ENCODE measurements around the gene SYT9. TPM values are rescaled to one million over a fixed set of nuclear protein-coding genes. Genes with fewer than 3 reads are reported as not detected.

Gene SYT9
- polyA plus RNA-seq, 1 donor = 0.27 TPM

DNA sequence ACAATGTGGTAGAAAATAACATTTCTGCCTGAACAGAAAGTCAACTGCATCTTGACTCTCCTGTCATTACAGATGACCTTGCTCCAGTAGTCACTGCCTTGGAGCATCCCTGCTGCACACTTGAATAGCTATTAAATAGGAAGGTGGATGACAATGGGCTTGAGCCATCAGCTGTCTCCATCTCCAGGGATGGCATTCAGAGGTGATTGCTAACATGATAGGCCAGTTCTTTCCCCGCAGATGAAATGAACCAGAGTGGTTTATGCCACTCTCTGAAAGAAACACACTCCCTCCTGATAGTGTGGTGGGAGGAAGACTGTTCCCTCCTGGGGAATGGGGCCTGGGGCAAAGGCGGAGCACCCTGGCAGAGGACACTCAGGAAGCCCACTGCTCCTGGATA is 176.5 kb downstream of the SYT9 start:
- DNase-seq = no peak

DNA sequence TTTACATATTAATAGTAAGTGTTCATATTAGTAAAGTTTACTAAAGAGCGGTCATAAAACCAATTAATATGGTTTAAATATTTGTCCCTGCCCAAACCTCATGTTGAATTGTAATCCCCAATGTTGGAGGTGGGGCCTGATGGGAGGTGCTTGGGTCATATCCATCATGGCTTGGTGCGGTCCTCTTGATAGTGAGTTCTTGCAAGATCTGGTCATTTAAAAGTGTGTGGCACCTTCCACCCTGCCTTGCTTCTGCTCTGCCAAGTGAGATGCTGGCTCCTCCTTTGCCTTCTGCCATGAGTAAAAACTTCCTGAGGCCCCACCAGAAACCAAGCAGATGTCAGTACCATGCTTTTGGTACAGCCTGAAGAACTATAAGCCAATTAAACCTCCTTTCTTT is 178.8 kb downstream of the SYT9 start:
- DNase-seq = no peak

DNA sequence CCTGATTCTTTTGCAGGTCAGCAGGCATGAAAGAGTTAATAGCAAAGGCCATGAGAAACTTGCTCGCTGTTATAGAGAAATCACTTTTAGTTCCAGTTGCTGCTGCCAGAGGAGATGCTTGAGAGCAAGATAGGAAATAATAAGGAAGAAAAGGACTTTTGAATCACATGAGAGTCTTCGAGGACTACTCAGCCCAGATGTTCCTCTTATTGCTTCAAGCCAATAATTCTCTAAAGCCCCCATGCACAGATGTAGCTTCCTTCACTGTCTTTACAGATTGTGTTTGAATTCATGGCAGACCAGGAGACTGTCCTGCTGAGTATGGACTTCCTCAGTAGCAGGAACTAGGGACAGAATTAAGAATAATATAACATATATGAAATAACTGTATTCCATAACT is 183.5 kb downstream of the SYT9 start:
- DNase-seq = peak; percentile 47

DNA sequence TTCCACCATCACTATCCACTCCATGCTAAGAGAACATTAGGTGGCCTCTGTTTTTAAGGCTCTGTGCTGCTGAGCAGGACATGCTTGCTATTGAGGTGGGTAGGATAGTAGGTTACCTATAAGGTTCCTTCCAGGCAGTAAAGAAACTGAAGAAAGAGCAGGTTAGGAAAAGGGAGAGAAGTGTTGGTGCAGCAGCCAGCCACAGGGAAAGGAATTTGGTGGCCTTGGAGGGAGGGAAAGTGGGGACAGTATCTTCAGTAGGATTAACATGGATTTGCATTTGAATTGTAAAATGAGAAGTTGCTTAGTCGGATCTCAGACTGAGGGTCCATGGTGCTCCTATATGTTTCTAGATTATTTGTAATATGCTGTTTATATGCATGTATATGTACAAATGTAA is 184.4 kb downstream of the SYT9 start:
- no peak for DNase-seq

DNA sequence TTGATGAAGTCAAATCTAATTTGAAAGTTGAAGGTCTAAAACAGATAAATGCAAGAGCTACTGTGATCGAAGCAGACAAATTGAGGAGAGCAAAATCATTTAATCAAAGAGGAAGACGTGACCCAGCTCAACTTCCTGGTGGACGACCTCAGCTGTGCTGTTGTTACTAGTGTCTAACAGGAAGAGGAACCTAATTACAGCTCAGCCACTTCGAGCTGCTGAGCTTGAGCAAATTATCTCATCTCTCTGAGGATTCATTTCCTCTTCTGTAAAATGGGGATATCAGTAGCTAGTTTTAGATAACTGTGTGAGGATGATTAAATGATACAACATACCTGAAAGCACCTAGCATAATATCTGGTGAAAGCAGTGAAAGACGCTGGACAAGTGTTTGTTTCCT is 185.0 kb downstream of the SYT9 start:
- no peak for DNase-seq

DNA sequence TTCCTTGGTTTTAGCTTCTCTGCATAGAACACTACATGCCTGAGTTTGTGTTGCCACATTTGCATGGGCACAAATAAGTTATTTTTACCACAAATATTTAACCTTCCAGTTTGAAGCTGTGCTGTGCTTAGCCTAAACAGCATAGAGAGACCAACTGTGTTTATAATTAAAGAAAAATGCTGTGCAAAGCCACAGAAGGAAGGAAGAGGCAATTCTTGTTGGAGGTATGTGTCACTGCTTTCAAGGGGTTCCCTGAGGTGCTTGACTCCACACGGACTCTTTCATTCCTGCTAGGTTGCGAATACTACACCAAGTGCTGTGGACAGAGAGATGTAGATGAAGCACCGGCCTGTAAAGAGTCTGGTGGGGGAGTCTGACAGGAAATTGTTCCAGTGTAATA is 186.0 kb downstream of the SYT9 start:
- DNase-seq = no peak

DNA sequence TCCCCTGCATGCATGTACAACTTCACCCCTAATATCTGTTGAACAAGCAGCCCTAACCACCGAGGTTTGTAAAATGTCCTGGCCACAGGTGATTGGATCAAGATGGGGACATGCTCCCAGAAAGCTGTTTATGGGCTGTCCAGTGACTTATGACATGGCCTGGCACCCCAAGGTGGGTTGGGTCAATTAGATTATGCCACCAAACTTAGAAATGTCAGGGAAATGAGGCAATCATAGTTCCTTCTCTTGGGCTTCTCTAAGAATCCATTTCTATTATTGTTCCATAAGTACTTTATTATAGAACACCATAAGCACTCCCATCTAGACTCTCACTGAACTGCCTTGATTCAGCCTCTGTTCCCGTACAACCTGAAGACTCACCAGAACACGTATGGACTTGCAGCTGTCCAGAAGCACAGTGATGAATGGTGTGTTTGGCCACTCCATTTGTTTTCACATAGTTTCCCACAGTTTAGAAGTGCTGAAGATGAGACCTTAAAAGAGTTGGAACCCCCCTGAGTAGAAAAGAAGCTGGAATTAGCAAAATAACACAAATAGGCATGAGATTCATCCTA is 188.1 kb downstream of the SYT9 start:
- no peak for DNase-seq

DNA sequence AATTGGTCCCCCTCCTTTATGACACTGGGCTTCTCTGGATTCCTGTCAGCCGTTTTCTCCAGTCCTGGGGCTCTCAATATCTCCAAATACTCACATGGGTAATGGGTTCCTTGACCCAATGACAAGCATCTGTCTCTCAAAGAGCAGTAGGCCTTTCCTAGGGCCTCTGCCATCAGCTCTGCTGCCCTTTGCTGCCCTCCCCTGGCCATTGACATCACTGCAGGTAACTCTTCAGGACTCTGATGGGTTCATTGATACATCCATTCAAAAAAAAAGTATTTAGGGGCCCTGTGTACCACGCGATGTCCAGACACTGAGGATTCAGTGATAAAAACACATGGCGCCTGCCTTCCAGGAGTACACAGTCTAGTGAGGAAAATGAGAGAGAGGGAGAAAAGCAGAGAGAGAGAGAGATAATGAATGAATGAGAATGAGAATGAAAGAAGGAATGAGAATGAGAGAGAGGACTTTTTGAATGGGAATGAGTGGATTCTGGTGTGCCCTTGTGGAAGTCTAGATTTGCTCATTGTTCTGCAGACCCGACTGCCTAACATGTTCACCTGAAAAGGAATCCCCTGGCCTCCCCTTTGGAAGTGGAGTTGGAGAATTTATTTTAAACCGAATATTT is 191.0 kb downstream of the SYT9 start:
- peak; percentile 59 for DNase-seq

DNA sequence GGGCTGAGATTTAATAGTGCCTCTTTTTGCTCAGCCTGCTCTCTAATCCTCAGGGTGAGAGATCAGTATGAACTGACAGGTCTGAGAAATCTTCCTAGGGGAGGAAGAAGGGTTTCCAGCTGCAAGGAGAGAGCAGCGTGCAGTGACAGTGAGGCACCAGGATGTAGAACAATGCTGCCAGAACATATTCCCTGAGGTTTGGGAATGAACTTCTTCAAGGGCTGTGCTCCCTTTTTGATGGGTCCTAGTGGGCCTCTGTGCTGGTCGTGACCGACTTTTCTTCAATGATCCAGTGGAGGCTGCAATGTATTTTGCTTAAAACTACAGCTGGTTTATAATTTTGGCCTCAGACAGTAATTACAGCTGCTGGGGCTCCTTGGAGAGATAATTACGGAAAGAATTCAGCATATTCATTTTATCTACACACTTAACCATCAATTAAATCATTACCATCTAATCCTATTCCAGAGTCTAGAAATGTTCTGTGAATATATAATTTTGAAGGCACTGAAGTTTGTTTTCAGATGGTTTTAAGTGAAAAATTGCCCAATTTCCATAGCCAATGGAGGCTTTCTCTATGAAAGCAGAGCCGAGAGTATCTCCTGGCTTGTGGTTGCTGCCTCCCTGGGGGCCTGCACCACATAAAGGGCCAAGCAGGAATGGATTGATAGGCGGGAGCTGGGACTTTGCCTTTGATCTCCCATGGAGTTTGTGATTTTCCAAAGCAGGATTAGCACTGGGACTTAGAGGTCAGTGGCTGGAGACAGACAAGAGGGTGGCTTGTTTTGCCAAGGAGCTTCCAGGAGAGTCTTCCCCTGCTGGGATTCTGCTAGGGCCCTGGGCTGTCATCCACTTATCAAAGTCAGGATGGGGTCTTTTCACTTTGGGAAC is 192.6 kb downstream of the SYT9 start:
- no peak for DNase-seq

DNA sequence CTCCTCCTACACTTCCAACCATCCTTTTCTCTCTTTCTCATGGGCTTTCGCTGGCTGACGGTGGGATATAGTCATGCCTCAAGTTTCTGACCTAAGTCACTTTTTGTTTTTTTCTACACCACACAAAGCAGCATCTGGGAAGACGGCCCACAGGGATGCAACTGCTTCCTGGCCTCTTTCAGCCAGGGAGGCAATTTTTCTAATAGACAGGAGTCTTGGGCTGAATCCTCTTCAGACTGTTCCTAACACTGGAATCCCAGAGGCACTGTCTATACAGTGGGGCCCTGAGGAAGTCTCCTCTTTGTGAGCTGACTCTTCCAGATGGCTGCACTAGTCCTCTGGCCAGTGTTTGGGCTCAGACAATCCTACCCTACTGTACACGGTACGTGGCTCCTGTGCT is 193.9 kb downstream of the SYT9 start:
- DNase-seq = no peak

DNA sequence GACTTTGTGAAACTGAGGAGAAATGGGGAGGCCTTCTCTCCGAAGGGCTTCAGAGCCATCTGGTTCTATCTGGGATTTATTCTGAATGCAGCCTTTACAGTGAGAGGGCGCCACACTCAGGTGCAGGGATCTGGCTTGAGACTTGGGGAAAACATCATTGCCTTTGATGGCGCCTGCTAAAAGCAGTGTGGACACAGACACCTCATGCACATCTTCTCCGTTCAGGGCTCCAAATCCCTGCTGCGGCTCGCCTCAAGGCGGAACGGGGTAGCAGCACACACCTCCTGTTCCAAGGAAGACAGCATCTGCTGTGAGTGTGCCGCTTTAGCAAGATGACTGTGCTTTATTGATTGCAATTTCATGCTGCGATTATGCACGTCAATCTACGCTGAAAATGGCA is 196.5 kb downstream of the SYT9 start:
- no peak for DNase-seq

DNA sequence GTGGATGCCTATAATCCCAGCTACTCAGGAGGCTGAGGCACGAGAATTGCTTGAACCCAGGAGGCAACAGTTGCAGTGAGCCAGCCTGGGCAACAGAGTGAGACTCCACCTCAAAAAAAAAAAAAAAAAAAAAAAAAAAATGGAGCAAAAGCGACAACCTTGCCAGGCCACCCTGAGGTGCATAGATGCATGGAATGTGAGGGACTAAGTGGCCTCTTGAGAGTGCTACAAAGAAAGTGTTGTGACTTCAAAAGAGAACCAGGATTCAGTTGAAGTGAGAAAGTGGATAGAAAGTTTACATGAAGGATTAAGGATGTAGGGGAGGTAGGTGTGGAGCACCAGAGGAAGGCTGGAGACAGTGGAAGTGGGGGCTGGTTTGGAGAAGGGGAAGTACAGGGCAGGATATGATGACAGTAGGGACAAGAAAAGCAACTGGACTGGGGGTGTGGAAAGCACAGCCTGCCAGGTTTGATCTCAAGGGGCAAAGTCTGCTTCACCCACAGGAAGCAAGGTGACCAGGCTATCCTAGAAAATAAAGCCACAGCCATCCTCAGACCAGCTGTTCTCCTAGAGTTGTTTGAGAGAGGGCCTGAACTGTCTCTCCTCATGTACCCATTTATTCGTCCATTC is 197.6 kb downstream of the SYT9 start:
- DNase-seq = no peak

DNA sequence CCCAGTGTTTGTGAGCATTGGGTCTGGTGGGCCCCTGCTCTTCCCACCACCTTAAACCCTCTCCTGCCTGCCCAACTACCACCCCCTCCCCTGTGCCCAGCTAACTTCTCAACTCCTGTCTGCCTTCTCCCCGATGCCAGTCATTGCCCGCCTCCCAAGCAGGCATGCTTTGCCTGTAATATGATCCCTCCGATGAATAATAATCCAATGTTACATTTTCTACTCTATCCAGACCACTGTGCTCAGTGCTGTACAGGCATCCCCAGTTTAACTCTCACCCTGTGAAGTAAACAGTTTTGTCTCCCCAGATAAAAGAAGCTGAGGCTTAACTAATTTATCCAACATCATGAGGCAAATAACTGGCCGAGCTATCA is 198.1 kb downstream of the SYT9 start:
- DNase-seq = no peak

DNA sequence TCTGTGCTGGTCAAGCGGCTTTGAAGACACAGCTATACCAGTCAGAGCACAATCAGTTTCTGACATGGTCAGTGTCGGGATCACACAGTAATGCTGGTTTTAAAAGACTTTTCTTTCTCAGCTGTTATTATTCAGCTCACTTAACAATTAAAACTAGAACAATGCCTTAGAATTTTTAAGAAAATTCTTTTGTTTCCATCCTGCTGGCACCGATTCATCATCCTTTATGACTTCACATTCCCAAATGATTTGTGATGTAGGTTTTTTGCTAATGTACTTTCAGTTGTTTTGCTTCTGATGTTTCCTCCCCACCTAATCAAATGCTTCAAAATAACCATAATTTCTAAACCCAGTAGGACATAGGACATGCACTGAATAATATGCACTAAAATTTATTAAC is 199.1 kb downstream of the SYT9 start:
- DNase-seq = no peak

DNA sequence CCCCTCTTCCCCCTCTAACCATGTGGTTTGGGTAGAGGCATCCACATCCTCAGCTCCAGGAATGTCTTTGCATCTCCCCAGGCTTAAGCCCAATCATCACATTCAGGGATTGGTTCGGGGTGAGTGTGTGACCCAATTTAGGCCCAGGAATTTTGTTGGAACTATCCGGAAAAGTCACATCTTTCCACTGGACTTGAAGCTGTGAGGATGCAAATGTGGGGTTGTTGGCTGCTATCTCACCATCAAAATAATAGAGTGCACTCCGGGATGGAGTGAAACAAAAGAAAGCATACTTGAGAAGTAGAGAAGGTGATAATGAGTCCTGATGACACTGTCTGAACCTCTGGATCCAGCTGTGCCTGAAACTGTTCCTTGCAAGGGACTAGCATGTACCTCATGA is 199.8 kb downstream of the SYT9 start:
- DNase-seq = no peak

DNA sequence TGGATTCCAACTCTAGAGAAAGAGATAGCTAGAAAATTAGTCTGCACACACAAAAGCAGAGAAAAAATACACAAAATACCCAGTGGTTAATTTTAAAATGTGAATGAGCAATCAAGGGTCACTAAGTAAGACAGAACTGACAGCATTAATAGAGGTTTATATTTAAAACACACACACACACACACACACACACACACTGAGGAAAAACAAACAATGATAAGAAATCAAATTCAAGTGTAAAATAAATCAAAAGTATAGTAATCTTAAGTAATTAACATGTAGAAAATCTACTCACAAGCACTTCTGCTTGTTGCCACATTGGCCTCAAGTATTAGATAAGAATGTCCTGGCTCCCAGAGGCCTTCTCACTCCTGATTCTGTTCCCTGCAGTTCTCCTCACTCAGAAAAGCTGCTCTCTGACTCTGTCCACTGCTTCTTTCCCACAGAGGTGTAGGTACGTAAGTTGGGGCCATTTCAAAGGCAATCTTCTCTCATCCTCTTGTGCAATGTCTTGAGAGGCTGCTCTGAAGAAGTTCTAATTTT is 200.3 kb downstream of the SYT9 start:
- DNase-seq = no peak

DNA sequence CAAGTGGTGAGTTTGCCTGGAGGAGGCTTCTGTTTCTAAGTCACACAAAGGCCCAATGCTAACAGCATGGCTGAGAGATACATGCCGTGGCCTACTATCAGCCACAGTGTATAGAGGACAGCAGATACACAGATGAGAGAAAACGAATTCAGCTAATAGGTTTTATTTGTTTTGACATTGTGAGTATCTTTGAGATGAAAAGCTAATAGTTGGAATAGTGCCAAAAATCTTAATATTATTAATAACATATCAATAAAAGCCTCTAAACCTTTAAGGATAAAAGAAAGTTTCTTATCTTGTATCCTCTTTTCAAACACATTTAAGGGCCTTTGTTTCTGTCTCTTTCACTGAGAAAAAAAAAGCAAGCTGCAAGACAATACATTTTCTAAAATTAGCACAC is 203.2 kb downstream of the SYT9 start:
- DNase-seq = no peak

DNA sequence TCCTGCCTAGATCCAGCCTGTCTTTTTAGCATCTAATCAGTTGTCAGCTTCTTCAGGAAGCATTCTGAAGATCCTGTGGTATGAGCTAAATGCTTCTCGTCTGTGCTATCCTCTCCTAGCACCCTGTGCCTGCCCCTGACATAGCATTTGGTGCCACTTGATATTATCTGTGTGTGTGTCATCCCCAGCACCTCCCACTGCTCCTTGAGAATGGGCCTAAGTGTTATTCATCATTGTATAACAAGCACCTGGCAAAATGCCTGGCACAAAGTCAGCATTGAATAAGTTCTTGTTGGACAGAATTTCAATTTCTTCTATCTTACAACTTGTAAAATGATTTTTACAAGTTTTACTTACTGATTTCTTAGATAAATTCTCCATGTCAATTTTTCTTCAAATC is 205.5 kb downstream of the SYT9 start:
- DNase-seq = no peak

DNA sequence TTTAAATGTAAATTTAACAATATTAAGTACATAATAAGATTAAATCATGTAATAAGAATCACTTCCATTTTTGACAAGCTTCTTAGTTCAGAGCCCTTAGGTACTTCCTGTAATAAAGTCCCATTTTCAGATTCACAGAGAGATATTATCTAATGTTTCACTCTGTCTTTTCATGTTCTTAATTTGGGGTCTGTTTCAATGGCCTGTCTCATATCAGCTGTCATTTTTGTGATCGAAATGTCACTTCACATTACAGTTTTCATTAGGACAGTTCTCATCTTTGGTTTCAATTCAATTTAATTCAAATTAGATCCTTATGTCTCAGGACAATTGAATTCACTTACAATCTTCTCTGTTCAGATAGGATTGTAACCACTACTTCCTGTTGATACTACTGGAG is 211.0 kb downstream of the SYT9 start:
- no peak for DNase-seq

DNA sequence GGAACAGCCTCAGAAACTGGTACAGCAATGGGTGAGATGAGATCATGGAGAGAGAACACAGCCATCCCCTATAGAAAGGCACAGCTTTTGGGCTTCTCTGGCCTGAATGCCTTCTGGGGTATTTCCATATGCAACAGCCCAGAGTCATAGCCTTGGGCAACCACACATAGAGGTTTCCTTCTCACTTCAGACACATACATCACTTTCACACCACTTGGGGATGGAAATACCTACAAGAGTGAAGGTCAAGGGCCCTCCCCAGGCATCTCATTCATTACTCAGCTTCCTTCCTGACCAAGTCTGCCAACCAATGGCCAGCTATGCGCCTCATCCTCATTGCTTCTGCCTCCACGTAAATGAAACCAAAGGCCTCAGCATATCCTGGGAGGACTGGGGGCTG is 215.9 kb downstream of the SYT9 start:
- DNase-seq = no peak

DNA sequence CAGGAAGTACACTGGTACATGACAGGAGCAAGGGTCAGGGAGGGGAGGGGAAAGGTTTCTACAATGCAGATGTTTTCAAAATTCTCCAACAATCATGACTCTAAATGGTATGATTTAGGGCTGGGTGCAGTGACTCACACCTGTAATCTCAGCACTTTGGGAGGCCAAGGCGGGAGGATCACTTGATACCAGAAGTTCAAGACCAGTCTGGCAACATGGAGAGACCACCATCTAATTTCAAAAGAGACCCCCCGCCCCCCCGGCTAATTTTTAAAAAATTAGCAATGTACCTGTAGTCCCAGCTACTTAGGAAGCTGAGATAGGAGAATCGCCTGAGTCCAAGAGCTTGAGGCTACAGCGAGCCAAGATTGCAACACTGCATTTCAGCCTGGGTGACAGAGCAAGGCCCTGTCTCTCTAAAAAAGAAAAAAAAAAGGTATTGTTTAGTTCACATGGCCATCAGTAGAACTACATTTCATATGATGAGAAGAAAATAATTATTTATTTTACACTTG is 217.7 kb downstream of the SYT9 start:
- DNase-seq = no peak

DNA sequence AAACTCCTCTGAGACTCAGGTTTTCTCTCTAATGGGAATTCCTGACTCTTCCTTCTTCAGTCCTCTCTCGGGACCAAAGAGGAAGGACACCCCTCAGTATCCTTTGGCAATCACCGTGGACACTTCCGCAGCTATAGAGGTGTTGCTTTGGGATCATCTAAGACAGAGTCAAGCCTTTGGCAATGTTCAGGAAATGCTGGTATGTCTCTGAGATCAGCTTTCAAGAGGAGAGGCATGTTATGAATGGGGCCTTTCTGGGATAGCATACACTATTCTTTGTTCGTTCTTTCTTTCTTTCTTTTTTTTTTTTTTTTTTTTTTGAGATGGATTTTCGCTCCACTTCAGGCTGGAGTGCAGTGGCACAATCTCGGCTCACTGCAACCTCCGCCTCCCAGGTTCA is 219.4 kb downstream of the SYT9 start:
- no peak for DNase-seq

DNA sequence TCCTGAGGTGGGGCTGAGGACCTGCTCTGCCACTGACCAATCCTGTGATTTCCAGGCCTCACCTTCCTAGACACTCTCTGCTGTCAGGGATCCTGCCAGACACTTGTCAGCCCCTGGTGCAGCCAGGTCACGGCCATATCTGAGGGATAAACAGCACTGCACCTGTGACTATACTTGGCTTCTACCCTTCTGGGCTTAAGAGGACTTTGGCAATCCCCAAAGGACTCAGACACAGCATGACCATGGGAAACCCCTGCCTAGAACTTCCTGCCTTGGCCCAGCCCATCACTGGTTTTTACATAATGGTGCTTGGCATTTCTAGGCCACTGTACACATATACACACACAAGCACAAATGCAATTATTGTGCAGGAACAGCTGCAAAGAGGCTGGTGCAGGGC is 222.0 kb downstream of the SYT9 start:
- DNase-seq = no peak

Data from hindlimb muscle (tissue), 1 donor.